Measurements from ENCODE around the gene FAM222A. TPM values are rescaled to one million over a fixed set of nuclear protein-coding genes. Genes with fewer than 3 reads are reported as not detected.

The FAM222A gene
- total RNA-seq, 1 donor = 0.36 TPM

DNA sequence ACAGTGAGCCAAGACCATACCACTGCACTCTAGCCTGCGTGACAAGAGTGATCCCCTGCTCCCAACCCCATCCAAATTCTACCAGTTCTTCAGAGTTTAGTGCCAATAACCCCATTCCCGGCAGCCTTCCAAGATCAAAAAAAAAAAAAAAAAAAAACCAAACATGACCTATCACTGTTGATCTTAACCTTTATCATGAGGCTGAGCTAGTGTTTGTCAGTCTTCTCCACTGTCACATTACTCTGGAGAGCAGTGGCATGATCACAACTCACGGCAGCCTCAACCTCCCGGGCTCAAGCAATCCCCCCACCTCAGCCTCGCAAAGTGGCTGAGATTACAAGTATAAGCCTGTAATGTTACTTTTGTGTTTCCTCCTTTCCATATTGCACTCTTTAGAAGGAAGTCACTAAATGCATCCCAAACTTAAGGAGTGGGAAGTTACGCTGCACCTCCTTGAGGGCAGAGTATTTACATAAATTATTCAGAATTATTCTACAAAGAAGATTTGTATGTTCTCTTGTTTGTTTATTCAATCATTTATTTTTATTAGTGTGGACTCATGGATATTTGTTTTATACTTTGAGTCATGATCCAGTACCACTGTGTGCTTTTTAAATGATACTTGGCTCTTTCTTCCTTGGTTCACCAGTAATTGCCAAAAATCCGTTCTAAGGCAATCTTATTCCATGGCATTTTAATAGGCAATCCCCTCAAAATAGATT is 31.5 kb upstream of the FAM222A start:
- TF ChIP-seq, protein P1, sequence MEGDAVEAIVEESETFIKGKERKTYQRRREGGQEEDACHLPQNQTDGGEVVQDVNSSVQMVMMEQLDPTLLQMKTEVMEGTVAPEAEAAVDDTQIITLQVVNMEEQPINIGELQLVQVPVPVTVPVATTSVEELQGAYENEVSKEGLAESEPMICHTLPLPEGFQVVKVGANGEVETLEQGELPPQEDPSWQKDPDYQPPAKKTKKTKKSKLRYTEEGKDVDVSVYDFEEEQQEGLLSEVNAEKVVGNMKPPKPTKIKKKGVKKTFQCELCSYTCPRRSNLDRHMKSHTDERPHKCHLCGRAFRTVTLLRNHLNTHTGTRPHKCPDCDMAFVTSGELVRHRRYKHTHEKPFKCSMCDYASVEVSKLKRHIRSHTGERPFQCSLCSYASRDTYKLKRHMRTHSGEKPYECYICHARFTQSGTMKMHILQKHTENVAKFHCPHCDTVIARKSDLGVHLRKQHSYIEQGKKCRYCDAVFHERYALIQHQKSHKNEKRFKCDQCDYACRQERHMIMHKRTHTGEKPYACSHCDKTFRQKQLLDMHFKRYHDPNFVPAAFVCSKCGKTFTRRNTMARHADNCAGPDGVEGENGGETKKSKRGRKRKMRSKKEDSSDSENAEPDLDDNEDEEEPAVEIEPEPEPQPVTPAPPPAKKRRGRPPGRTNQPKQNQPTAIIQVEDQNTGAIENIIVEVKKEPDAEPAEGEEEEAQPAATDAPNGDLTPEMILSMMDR (IDR thresholded peaks at IDR 0.05; ENCODE audit: extremely low read depth, low read depth, low read length) = no peak
- H3K27me3 ChIP-seq (ENCODE audit: insufficient read depth, low read length) = peaks cover 12% of the 10 kb centered on the region
- no peaks in the 10 kb centered on the region for H3K36me3 ChIP-seq (ENCODE audit: insufficient read depth, low read length)
- H3K4me3 ChIP-seq (ENCODE audit: insufficient read depth, low read length) = no peak overlapping the region
- no peak for DNase-seq (ENCODE audit: insufficient read length, low spot score, missing footprints)
- H2AFZ ChIP-seq (ENCODE audit: low read length) = no peak overlapping the region
- no peak overlapping the region for H3K4me2 ChIP-seq (ENCODE audit: insufficient read depth, low read length)
- H3K27ac ChIP-seq (ENCODE audit: low read depth, low read length) = no peak overlapping the region
- no peaks in the 10 kb centered on the region for H3K9me3 ChIP-seq (ENCODE audit: low read depth, low read length)
- H3K4me1 ChIP-seq (ENCODE audit: insufficient read depth, low read length) = no peaks in the 10 kb centered on the region
- H3K79me2 ChIP-seq (ENCODE audit: insufficient read depth, low read length) = no peaks in the 10 kb centered on the region
- H4K20me1 ChIP-seq (ENCODE audit: insufficient read depth, low read length) = no peaks in the 10 kb centered on the region

DNA sequence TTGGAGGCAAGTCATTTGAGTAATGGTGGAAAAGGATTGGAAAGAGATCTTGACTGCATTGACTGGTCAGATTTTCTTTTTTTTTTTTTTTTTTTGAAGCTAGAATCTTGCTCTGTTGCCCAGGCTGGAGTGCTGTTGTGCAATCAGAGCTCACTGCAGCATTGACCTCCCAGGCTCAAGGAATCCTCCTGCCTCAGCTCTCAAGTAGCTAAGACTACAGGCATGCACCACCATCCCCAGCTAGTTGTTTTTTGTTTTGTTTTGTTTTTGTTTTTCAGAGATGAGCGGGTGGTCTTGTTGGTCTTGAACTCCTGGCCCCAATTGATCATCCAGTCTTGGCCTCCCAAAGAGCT is 30.9 kb upstream of the FAM222A start:
- Histone ChIP-seq H3K4me2 (ENCODE audit: insufficient read depth, low read length) (no peak overlapping the region), H3K27ac (ENCODE audit: low read depth, low read length) (no peak overlapping the region), H2AFZ (ENCODE audit: low read length) (no peak overlapping the region), H4K20me1 (ENCODE audit: insufficient read depth, low read length) (no peaks in the 10 kb centered on the region), H3K9me3 (ENCODE audit: low read depth, low read length) (no peaks in the 10 kb centered on the region), H3K4me3 (ENCODE audit: insufficient read depth, low read length) (no peak overlapping the region), H3K79me2 (ENCODE audit: insufficient read depth, low read length) (no peaks in the 10 kb centered on the region), H3K27me3 (ENCODE audit: insufficient read depth, low read length) (peaks cover 12% of the 10 kb centered on the region), H3K36me3 (ENCODE audit: insufficient read depth, low read length) (no peaks in the 10 kb centered on the region), H3K4me1 (ENCODE audit: insufficient read depth, low read length) (no peaks in the 10 kb centered on the region)
- DNase-seq (ENCODE audit: insufficient read length, low spot score, missing footprints) = no peak
- TF ChIP-seq, protein P1 (IDR thresholded peaks at IDR 0.05; ENCODE audit: extremely low read depth, low read depth, low read length) = no peak

DNA sequence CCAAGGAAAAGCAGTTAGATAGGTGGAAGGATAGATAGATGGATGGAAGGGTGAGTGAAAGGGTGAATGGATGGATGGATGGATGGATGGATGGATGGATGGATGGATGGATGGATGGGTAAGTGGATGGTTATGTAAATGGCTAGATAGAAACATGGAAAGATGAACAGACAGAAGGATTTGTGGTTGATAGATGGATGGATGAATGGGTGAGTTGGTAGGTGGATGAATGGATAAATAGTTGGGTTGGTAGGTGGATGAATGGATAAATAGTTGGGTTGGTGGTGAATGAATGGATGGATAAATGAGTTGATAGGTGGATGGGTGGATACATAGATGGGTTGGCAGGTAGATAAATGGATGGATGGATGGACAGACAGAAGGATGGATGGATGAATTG is 30.3 kb upstream of the FAM222A start:
- no peak for DNase-seq (ENCODE audit: insufficient read length, low spot score, missing footprints)
- H3K27ac ChIP-seq (ENCODE audit: low read depth, low read length) = no peak overlapping the region
- no peaks in the 10 kb centered on the region for H4K20me1 ChIP-seq (ENCODE audit: insufficient read depth, low read length)
- no peaks in the 10 kb centered on the region for H3K79me2 ChIP-seq (ENCODE audit: insufficient read depth, low read length)
- no peaks in the 10 kb centered on the region for H3K9me3 ChIP-seq (ENCODE audit: low read depth, low read length)
- TF ChIP-seq, protein P1 (IDR thresholded peaks at IDR 0.05; ENCODE audit: extremely low read depth, low read depth, low read length) = no peak
- no peak overlapping the region for H2AFZ ChIP-seq (ENCODE audit: low read length)
- H3K4me1 ChIP-seq (ENCODE audit: insufficient read depth, low read length) = no peaks in the 10 kb centered on the region
- no peak overlapping the region for H3K4me2 ChIP-seq (ENCODE audit: insufficient read depth, low read length)
- H3K36me3 ChIP-seq (ENCODE audit: insufficient read depth, low read length) = no peaks in the 10 kb centered on the region
- H3K4me3 ChIP-seq (ENCODE audit: insufficient read depth, low read length) = no peak overlapping the region
- peaks cover 12% of the 10 kb centered on the region for H3K27me3 ChIP-seq (ENCODE audit: insufficient read depth, low read length)

DNA sequence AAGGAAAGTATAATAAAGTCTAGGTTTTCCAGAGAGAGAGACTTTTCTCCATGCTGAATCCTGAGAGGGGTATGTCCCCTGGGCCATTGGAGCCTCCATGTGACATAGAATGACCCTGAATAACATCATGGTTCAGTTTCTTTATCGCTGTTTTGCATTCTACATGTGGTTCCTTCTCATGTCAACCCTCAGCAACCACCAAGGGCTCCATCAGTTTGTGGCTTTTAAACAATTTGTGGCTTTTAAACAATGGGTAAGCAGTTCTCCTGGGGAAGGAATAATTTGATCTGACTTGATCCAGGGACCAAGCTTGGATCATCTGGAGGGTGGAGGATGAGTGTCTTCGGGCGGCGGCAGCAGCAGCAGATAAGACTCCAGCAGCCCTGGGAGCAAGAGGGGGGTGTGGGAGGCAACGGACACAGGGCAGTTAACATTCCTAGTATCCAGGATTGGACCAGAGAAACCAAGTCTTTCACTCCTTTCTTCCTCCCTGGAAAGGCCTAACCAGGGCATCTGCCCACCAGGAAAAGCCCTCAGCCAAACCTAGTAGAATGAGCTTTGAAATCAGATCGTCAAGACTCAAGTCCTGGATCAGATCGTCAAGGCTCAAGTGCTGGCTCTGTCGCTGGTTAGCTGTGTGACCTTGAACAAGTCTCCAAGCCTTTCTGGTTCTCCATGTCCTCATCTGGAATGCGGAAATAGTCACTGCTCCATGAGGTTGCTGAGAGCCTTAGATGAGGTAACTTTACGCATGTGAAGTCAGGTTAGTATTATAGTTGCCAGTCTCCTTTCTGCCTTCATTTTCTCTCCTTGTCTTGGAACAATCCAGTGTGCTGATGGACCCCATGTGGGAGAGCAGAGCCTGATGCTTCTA is 27.8 kb upstream of the FAM222A start:
- H4K20me1 ChIP-seq (ENCODE audit: insufficient read depth, low read length) = no peaks in the 10 kb centered on the region
- no peaks in the 10 kb centered on the region for H3K36me3 ChIP-seq (ENCODE audit: insufficient read depth, low read length)
- DNase-seq (ENCODE audit: insufficient read length, low spot score, missing footprints) = no peak
- TF ChIP-seq, protein P1 (IDR thresholded peaks at IDR 0.05; ENCODE audit: extremely low read depth, low read depth, low read length) = no peak
- no peaks in the 10 kb centered on the region for H3K9me3 ChIP-seq (ENCODE audit: low read depth, low read length)
- H3K4me3 ChIP-seq (ENCODE audit: insufficient read depth, low read length) = no peak overlapping the region
- H3K79me2 ChIP-seq (ENCODE audit: insufficient read depth, low read length) = no peaks in the 10 kb centered on the region
- H2AFZ ChIP-seq (ENCODE audit: low read length) = no peak overlapping the region
- H3K4me2 ChIP-seq (ENCODE audit: insufficient read depth, low read length) = no peak overlapping the region
- peaks cover 5% of the 10 kb centered on the region for H3K27me3 ChIP-seq (ENCODE audit: insufficient read depth, low read length)
- no peak overlapping the region for H3K27ac ChIP-seq (ENCODE audit: low read depth, low read length)
- H3K4me1 ChIP-seq (ENCODE audit: insufficient read depth, low read length) = no peaks in the 10 kb centered on the region

All from osteoblast (primary cell).